ENCODE measurements around the gene ACTN1.

DNA sequence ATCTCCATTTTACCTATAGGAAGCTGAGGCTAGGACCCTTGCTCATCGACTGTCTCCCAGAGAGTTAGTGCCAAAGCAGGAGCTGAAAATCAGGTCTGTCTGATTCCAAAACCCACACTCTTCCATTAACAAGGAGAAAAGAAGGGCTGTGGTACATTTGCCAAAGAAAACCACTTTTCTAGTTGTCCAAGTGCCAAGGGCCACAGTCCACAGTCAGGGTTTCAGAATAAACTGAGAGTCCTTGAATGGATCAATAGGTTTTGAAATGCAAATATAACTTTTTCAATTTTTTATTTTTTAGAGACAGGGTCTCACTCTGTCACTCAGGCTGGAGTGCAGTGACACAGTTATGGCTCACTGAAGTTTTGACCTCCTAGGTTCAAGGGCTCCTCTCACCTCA is 130.8 kb downstream of the ACTN1 start:
- TF ChIP-seq, protein P1, sequence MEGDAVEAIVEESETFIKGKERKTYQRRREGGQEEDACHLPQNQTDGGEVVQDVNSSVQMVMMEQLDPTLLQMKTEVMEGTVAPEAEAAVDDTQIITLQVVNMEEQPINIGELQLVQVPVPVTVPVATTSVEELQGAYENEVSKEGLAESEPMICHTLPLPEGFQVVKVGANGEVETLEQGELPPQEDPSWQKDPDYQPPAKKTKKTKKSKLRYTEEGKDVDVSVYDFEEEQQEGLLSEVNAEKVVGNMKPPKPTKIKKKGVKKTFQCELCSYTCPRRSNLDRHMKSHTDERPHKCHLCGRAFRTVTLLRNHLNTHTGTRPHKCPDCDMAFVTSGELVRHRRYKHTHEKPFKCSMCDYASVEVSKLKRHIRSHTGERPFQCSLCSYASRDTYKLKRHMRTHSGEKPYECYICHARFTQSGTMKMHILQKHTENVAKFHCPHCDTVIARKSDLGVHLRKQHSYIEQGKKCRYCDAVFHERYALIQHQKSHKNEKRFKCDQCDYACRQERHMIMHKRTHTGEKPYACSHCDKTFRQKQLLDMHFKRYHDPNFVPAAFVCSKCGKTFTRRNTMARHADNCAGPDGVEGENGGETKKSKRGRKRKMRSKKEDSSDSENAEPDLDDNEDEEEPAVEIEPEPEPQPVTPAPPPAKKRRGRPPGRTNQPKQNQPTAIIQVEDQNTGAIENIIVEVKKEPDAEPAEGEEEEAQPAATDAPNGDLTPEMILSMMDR (IDR thresholded peaks at IDR 0.05), result no peak
- no peak for TF ChIP-seq POLR2A (IDR thresholded peaks at IDR 0.05; ENCODE audit: low read depth)

All from esophagus muscularis mucosa (tissue), 3 donors.